ENCODE measurements around the gene NAA50.

The NAA50 gene

DNA sequence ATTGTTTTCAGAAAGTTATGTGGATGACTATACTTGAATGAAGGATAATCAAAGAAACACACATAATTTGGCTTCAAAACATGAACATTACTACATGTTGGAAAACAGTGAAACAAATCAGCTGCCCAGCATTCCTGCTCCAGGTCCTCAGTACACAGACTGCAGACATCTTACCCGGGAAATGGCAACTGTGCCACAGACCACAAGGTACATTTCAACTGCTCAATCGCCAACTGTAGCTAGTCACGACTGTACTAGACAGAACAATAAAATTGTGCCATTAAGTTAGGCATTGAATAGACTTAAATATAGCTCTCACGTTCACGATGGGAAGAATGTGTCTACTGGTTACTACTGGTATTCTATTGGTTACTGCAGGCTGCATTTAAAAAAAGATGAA is 5.0 kb downstream of the NAA50 start:
- DNase-seq: no peak

DNA sequence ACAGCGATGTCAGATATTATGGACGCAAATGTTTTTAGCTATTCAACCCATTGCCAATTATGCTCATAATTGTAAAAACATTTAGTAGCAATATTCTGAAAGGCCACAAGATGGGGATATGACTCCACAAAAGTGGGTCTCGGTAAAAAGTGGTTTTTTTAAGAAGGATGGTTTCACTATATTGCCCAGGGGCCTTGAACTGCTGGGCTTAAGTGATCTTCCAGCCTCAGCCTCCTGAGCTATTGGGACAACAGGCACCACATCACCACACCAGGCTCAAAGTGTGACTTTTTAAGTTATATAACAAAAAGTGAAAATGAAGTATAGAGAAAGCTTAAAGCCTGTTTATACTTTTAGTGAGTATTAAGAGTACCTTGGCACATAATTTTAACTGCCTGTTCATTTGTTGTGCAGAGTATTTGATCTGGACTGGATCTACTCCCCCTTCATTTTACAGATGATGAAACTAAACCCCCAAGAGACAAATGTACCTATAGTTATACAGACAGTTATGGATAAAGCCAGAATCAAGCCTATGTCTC is 9.4 kb downstream of the NAA50 start:
- no peak for DNase-seq

DNA sequence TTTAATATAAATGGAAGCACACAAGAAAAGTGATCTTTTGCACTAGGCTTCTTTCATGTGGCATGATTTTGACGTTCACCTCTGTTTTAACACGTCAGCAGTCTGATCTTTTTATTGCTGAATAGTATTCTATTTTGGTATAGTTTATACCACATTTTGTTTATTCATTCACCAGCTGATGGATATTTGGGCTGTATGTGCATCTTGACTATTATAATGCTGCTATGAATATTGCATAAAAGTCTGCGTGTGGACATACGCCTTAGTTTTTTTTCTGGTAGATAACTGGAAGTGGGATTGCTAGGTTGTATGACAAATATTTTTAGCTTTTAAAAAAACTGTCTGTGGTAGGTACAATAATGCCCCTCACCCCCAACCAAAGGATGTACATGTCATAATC is 14.4 kb downstream of the NAA50 start:
- DNase-seq: no peak

DNA sequence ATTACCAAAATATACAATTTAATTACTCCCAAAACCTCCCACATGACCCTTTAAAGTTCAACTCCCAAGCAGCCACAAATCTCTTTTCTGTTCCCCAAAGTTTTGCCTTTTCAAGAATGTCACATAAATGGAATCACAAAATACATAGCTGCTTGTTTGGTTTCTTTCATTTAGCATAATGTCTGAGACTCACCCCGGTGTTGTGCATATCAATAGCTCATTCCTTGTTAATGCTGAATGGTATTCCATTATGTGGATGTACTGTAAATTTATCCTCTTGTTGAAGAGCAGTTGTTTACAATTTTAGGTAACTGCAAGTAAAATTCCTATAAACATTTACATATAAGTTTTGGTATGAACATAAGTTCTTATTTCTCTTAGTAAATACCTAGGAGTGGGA is 15.5 kb downstream of the NAA50 start:
- no peak for DNase-seq

DNA sequence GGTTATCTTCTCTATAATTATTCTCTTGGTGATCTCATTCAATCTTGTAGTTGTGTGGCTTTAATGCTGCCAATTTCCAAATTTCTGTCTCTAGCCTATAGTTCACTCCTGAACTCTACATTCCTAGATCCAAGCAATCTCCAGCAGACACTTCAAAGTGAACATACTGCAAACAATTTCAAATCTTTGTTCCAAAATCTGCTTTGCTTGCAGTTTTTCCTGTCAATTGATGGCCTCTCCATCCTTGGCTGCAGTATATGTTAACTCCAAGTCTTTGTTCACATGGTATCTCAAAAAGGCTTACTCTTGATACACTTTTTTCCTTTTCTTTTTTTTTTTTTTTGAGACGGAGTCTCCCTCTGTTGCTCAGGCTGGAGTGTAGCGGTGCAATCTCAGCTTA is 17.4 kb downstream of the NAA50 start:
- no peak for DNase-seq

DNA sequence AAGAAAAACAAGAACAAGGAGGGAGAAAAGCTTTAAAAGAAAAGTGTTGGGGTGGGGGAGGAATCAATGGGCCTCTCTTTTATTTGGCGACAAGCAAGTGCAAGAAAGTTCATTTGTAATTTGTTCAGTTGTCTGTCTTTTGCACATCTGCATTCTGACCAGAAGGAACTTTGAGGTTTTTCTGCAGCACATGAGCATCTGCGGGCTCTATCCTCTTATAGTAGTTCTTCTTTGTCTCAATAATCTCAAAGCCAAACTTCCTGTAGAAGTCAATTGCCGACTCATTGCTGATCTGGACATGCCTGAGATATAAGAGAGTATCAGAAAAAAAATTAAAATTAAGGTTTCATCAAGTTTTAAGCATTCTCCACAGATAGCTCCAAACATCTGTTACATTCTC is 24.4 kb downstream of the NAA50 start:
- DNase-seq: no peak

DNA sequence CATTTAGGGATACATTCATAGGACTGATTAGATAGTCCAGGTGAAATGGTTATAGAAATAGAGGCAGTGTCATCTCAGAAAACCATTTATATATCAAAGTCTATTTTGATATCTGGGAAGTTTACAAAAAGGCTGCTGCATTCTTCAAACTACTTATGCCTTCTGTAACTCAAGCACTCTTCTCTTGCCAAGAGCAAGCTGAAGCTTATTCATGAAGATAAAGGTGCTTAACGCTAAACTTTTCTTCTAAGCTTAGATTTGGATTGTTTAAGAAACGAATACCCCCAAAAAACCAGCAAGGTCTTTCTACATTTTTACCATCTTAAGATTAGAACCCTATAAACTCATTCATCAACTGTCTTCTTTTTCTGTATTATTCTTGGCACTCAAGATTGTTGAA is 26.3 kb downstream of the NAA50 start:
- no peak for DNase-seq

DNA sequence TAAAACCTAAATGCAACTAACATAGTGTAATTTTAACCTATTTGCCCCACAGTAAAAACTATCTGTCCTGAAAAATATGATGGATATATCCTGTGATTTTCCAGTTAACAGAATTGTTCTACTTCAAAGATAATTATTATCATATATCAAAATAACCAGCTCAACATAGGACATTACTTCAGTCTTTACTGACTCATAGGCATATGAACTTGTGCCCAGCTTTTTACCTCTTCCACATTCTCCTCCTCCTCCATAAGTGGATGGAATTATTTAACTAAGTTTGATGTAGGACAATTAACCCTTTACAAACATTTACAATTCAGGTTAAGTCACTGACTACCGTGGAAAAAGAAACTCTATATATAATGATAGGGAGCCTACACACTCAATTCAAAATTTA is 26.8 kb downstream of the NAA50 start:
- DNase-seq: no peak

DNA sequence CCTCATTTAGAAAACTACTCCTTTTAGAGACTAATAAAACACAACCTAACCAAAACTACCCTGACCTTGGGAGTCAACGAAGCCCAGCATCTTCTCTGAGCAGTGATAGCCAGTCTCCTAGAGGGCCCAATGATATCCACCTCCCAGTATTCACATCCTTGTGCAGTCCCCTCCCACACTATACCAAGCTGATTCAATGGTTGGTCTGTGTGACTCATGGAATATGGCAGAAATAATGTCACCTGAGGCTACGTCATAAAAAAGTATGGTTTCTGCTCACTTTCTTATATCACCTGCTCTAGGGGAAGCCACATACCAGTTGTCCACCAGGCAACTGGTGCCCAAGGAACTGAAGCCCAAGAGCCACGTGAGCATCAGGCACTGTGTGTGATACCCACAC is 28.2 kb downstream of the NAA50 start:
- peak in 1 of 2 experiments; percentile 7 for DNase-seq

DNA sequence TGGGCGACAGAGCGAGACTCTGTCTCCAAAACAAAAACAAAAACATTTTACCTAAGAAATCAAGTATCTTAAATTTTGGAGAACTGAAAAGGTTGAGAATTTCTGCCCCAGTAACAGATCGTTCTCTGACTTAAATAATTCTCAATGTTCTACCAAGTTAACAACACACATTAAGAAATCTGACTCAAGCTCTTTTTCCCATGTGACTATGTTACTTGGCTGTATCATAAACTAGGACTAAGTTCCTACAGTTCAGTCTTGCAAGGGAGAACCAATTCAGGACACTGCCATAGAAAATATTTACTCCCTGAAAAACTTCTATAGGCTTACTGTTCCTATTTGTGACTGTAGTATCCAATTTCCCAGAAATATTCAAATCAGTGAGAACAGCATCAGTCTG is 28.7 kb downstream of the NAA50 start:
- DNase-seq: no peak

DNA sequence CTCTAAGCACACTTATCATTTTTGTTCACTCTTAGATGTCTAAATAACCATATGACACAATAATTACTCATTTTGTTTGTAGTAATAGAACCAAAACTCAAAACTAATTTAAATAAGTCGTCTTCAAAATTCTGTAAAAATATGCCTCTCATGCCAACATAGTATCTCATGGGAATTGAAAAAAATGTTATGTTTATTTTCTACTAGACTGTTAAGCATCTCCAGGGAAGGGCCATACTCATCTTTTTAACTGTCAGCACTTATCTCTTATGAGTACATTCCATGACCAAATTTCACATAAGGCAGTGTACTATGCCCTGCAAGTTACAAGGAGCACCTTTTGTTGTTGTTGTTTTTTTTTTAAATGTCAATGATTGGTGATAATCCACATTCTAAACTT is 31.3 kb downstream of the NAA50 start:
- DNase-seq: no peak

DNA sequence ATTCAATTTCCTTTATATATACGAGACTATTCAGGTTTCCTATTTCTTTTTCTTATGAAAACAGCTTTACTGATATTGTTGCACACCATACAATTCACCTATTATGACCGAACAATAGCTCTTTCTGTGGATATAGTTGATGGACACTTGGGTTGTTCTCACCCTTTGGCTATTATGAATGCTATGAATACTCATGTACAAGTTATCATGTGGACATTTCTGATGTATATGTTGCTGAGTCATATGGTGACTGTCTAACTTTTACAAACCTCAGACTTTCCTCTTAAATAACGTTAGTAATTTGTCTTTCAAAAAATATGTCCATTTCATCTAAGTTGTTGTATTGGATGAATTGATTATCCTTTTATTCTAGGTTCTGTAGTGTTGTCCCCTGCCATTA is 33.9 kb downstream of the NAA50 start:
- DNase-seq: no peak

DNA sequence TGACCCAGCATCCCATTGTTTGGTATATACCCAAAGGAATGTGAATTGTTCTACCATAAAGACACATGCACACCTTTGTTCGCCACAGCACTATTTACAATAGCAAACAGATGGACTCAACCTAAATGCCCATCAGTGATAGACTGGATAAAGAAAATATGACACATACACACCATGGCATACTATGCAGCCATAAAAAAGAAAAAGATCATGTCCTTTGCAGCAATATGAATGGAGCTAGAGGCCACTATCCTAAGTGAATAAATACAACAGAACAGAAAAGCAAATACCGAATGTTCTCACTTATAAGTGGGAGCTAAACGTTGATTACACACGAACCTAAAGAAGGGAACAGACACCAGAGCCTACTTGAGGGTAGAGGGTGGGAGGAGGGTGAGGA is 38.2 kb downstream of the NAA50 start:
- DNase-seq: no peak

DNA sequence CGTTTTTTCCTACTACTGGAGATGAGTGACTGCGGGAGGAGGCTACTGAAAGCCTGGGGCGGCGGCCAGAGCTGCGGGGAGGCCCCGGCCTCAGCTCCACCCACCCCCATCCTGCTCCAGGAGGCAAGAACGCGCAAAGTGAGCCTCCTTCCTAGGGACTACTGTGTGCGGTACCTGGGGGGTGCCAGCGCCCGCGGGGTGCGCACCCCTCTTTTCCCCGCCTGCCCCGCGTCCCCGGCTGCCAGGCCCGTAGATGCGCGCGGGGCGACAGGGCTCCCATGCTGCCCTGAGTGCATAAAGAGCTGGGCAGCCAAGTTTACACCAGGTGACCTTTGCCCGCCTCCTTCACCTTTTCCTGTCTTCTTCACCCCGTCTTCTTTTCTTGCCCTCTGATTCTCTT is 47.1 kb downstream of the NAA50 start:
- no peak for DNase-seq

DNA sequence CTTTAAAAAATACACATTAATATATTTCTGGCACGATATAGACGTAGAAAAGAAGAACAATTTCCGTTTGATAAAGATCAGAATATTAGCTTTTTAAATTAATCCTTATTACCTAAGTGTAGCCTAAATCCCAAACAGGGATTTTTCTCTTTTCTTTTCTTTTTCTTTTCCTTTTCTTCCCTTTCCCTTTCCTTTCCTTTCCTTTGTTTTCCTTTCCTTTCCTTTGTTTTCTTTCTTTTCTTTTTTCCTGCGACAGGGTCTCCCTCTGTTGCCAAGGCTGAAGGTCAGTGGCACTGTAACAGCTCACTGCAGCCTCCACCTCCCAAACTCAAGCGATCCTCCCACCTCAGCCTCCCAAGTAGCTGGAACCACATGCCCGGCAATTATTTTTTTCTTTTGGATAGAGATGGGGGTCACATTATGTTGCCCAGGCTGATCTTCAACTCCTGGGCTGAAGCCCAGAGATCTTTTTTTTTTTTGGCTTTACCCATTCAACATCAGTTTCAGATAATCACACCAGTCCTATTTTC is 47.8 kb downstream of the NAA50 start:
- DNase-seq: no peak

DNA sequence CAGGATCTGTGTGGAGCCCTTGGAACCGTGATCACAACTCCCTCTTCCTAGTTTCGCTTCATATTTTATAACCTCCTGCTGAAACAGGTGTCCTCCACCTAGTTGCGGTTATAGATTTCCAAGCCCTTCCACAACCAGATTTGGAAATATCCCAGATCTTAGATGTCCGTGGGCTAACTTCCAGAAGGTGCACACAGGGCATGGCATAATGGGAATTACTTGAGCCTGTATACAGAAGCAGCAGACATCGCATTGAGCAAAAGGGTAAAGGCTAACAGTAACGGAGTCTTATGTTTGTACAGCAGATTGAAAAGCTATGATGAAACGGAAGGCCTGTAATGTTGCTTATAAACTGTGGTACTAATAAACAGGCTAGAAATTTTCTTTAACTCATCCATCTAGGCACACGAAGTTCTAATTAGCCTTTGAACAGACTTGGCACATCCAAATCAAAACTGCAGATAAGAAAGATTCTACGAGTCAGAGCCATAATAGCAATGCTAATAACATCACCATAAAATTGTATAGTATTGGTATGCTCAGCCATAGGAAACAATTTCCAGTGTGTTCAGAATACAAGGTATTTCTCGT is 48.5 kb downstream of the NAA50 start:
- DNase-seq: no peak

DNA sequence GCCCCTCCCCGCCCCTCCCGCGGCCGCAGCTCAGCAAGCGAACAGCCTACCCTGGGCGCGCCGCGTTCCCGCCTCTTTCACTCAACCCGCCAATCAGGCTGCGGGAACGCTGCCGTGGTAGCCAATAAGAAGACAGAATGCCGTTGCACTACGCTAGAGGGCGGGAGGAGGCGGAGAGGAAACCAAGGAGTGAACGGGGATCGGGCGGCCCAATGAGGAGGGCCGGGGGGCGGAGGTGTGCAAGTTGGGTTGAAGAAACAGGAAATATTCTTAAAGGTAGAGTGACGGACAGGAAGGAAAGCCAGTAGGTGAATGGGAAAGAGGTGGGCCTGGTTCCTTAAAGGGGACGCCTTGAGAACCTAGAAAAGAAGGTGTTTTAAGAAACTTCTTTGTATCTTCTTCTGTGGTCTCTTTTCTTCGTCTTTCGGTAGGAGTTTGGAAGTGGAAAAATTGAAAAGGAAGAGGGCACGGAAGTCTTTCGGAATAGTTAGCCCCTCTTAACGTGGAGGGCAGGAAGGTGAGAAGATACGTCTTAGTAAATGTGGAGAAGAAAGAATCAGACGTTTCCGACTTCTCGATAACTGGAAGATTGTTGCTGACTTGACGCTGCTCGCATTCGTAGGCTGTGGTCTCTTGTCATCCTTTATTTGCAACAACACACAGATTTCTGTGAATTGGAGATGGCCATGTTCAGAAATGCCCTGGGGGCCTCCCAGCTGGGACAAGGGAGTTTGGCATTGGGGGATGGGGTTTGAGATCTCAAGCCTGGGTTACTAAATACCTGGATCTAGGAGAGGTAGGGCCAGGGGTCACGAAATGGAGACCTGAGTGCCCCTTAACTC is 49.2 kb downstream of the NAA50 start:
- peak; percentile 95 to 99 for DNase-seq

DNA sequence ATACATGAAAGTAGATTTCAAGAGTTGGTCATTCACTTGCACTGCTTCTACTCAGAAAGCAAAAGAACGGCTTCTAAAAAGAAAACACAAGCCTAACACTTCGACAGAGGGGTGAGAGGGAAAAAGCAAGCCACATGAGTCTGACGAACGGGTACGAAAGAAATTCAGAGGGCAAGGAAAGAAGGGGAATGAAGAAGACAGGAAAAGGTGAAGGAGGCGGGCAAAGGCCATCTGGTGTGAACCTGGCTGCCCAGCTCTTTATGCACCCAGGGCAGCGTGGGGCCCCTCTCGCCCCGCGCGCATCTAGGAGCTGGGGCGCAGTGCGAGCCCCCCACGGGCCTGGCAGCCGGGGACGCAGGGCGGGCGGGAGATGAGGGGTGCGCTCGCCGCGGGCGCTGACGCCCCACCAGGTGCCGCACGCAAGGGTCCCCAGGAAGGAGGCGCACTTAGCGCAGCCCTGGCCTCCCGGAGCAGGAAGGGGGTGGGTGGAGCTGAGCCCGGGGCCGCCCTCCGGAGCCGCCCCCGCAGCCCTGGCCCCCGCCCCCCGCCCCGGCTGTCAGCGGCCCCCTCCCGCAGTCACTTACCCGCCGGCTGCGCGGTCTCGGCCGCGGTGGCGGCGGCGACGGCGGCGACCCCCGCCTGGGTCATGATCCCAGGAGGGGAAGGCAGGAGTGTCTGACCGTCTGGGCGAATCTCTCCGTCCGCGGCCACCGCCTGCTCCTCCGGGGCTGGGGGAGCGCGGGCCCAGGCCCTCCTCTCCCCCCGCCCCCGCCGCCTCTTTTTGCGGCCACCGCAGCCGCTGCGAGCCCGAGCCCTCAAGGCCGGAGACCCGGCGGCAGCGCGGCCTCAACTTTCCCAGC is 50.0 kb downstream of the NAA50 start, which contains the start of gene USF3:
USF3 (minus strand) TSS at position 857 of the 860 bp plus-strand sequence. CDS start 21,764 bp downstream, outside the sequence.
- DNase-seq: peak; percentile 78 to 82

DNA sequence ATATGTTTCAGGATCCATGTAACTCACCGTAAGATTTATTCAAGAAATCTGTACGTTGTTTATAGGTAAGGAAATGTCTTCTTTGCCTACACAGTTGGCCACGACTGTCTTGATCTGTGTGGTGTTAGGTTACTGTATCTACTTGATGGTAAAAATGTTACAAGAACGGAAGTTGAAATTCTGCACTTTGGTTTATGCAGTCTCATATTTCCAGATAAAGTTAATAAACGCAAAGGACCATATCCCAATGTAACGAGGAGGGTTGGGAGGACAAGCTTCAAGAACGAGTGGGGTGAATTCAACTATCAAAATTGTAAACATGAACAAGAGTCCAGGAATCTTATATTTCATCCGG is 50.6 kb downstream of the NAA50 start:
- DNase-seq: no peak

DNA sequence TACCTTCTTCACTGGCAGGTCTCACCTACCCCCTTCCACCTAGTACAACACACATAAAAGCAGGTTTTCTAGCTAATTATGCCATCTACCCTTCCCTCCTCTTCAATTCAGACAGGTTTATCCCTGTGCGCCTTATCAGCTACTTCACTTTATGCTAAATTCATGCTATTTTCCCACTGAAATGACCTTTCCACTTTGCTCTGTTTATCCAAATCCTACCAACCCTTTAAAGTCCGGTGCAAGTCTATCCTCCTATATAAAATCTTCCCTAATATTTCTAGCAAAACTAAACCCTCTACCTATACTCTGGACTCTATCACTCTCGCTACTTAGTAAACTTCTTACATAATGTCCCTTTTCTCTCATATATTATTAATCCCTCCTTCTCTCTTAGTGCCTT is 55.6 kb downstream of the NAA50 start:
- no peak for DNase-seq

DNA sequence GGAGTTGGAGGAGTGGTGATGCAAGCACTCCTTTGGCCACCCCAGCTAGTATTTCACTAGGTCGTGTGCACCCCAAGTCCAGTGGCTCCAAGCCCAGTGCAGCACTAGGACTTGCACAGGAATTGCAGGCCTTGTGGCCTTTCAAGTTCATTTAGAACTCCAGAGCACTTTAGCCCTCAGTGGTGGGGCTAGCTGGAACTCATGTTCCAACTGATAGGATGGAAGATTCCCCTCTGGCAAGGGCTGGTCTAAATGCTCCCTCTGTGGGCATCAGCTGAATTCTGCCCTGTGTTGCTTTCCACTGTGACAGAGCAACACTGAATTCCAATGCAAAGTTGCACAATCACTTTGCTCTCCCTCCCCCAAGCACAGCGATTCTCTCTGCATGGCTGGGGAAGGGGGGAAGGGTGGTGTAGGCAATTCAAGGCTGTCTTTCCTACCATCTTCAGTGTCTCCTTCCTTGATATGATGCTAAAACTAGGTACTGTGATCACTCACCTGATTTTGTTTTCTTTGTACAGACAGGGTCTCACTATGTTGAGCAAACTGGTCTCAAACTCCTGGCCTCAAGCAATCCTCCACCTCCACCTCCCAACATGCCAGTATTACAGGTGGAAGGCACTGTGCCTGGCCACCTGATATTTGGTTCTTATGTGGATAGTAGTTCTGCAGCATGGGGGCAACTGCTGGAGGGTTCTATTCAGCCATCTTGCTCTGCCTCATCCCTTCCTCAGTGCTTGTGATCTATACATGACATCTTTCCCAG is 59.9 kb downstream of the NAA50 start:
- DNase-seq: no peak

DNA sequence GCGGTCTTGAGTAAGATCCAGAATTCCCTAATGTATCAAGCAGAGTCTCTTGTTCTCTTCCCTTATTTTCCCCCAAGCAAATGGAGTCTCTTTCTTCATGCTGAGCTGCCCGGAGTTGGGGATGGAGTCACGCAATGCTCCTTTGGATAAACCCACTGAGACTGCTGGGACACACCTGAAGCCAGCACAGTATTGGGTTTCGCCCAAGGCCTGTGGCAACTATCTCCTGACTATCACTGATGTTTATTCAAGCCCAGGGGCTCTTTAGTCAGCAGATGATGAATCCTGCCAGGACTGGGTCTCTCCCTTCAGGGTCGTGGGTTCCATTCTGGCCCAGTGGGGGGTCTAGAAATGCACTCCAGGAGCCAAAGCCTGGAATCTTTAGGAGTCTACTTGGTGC is 60.9 kb downstream of the NAA50 start:
- no peak for DNase-seq

All from stimulated activated CD4-positive, alpha-beta T cell treated with anti-CD3 and anti-CD28 coated beads, Interleukin-4, amount 100 ng/mL, for 4 hours (primary cell).